Lower lobe of right lung (tissue), 2 donors: ENCODE measurements around the gene GDNF. TPM values are rescaled to one million over a fixed set of nuclear protein-coding genes. Genes with fewer than 3 reads are reported as not detected.
A peak's percentile ranks its signal among the peaks of the same experiment; 100 is the strongest.

Source experiments
- ATAC-seq, 2 donors: fragments of 200-7000 bp; cut with Tn5 transposase; one replicate each; pipeline ENCODE4 v1.9.1; 2020 to 2022; ENCODE audit warnings: mild to moderate bottlenecking in 2 of 2, moderate library complexity in 2 of 2
- DNase-seq: peaks from one replicate; pipeline ENCODE4 v3.0.0-alpha.2; 2020
- H3K27ac ChIP-seq: fragments of 200-600 bp; one replicate; pipeline ENCODE4 v1.8.0; 2022
- H3K27me3 ChIP-seq: fragments of 200-600 bp; one replicate; pipeline ENCODE4 v1.8.0; 2022; ENCODE audit warnings: low read depth
- H3K36me3 ChIP-seq: fragments of 200-600 bp; one replicate; pipeline ENCODE4 v1.8.0; 2022; ENCODE audit warnings: mild to moderate bottlenecking
- H3K4me1 ChIP-seq: fragments of 200-600 bp; one replicate; pipeline ENCODE4 v1.8.0; 2022
- H3K4me3 ChIP-seq: fragments of 200-600 bp; one replicate; pipeline ENCODE4 v1.8.0; 2022; ENCODE audit warnings: mild to moderate bottlenecking
- H3K9me3 ChIP-seq: fragments of 200-600 bp; one replicate; pipeline ENCODE4 v1.8.0; 2022
- intact Hi-C: fragments of 100-400 bp; cut with DNase I; formaldehyde crosslinking; loops from one replicate; pipeline ENCODE4 v1.11.0; 2022
- long read RNA-seq: library from polyadenylated mRNA; unstranded; transcript quantifications from one replicate; pipeline ENCODE4 v2.0.0, GENCODE V29; 2021
- total RNA-seq: library from RNA; stranded (reverse); fragmentation: NEBNext Ultra II Directional; extraction: Animal tissue kit (Norgen Biotek cat#: 25700); gene quantifications from one replicate; pipeline ENCODE4 v1.2.1, GENCODE V29; 2021
- TF ChIP-seq, protein P1 (sequence below): fragments of 200-600 bp; IDR thresholded peaks from one replicate; pipeline ENCODE4 v1.8.0; 2022; ENCODE audit warnings: antibody characterized with exemption, mild to moderate bottlenecking
- donor health status: DM: no; HTN: yes; CAD: no; lungs with severe emphysema.

The GDNF gene, protein sequence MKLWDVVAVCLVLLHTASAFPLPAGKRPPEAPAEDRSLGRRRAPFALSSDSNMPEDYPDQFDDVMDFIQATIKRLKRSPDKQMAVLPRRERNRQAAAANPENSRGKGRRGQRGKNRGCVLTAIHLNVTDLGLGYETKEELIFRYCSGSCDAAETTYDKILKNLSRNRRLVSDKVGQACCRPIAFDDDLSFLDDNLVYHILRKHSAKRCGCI
- not detected for total RNA-seq
- long read RNA-seq = 0 reads

DNA sequence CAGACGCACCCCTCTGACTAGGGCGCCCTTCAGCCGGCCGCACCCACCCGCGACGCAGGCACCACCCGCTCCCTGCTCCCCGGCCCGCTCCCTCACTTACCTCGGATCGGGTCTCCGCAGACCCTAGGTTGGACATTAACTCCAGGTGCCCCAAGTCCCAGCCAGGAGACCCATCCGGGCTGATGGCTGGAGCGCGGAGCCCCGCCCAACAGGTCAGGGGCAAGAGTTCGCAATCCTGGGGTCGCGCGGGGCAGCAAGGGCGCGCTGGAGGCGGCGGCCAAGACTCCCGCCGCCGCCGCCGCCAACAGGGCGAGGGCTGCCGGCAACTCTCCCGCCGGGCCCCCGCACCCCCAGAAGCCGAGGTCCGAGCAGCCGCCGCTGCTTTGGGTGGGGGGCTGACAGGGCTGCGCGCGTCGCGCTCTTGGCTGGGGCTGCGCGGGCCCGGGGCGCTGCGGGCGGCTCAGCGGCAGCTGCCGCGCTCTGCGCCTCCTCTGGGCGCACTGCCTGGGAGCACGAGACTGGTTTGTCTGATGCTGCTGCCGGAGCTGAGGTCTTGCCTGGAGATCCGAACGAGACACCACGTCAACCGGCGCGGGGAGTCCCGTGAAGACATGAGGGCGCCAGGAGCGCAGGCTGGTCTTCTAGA lies at the start of gene GDNF:
TSS of gene GDNF (minus strand) at position 635 of the 646 bp plus-strand sequence. CDS start 5,245 bp downstream, outside the sequence.
- intact Hi-C loops = no loop called here
- Histone ChIP-seq H3K27ac (no peak within 1 kb of the TSS), H3K36me3 (no peaks in the 10 kb centered on the region), H3K27me3 (peaks cover 82% of the 10 kb centered on the region), H3K4me3 (peak within 1 kb of the TSS; percentile 41), H3K9me3 (no peaks in the 10 kb centered on the region), H3K4me1 (peaks cover 40% of the 10 kb centered on the region)
- TF ChIP-seq, protein P1, sequence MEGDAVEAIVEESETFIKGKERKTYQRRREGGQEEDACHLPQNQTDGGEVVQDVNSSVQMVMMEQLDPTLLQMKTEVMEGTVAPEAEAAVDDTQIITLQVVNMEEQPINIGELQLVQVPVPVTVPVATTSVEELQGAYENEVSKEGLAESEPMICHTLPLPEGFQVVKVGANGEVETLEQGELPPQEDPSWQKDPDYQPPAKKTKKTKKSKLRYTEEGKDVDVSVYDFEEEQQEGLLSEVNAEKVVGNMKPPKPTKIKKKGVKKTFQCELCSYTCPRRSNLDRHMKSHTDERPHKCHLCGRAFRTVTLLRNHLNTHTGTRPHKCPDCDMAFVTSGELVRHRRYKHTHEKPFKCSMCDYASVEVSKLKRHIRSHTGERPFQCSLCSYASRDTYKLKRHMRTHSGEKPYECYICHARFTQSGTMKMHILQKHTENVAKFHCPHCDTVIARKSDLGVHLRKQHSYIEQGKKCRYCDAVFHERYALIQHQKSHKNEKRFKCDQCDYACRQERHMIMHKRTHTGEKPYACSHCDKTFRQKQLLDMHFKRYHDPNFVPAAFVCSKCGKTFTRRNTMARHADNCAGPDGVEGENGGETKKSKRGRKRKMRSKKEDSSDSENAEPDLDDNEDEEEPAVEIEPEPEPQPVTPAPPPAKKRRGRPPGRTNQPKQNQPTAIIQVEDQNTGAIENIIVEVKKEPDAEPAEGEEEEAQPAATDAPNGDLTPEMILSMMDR = no peak
- DNase-seq = no peak
- ATAC-seq = peak; percentile 22 to 32

DNA sequence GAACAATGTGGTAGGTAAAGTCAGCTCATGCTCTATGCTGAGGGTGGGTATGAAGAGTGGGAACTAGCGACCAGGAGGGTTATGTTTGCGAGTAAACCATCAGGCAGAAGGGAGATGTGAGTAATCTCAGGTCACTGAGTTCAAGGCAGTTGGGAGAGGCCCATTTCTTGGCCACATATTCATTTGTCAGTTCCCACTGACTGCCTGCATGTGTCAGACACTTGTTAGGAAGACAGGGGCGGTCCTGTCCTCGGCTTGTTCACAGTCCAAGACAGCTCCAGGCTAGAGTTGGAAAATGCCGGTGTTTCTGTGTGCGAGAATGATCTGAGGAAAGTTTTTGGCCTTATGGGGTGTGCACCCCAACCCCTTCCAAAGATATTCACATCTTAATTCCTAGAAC lies 48.6 kb upstream of the GDNF start:
- H3K4me1 ChIP-seq = no peaks in the 10 kb centered on the region
- TF ChIP-seq, protein P1 = no peak
- ATAC-seq = no peak
- H3K27me3 ChIP-seq = no peaks in the 10 kb centered on the region
- no peaks in the 10 kb centered on the region for H3K36me3 ChIP-seq
- DNase-seq = no peak
- H3K4me3 ChIP-seq = no peak overlapping the region
- no peak overlapping the region for H3K27ac ChIP-seq
- H3K9me3 ChIP-seq = no peaks in the 10 kb centered on the region
- intact Hi-C loops = no loop called here

- intact Hi-C loops = no loop called here
- no peak for DNase-seq
- Histone ChIP-seq H3K9me3 (no peaks in the 10 kb centered on the region), H3K27me3 (no peaks in the 10 kb centered on the region), H3K4me3 (no peak overlapping the region), H3K27ac (no peak overlapping the region), H3K4me1 (no peaks in the 10 kb centered on the region), H3K36me3 (no peaks in the 10 kb centered on the region)
- ATAC-seq = no peak
- TF ChIP-seq, protein P1 = no peak
Measured at GRCh38 chr5:37886242-37886905, 46.5 kb upstream of the GDNF start.

DNA sequence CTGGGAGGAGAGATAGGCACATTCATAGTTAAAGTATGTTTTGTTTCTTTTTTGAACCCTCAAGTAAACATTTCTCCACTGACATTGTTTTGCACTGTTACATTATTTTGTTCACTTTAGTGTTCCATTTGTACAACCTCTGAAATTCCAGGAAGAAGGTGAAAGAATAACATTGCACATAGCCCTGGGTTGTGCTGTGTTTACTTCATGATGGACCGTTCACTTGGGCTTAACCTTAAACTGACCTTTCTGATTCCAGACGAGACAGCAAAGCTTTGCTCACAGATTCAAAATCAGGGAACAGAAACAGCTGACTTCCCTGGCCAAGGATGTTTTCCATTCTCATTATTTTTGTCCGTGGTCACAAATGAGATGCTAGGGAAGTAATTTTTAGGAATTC lies 42.8 kb upstream of the GDNF start:
- no peaks in the 10 kb centered on the region for H3K27me3 ChIP-seq
- H3K4me1 ChIP-seq = no peaks in the 10 kb centered on the region
- DNase-seq (no peak), ATAC-seq (no peak)
- TF ChIP-seq, protein P1 = no peak
- no peak overlapping the region for H3K4me3 ChIP-seq
- H3K36me3 ChIP-seq = no peaks in the 10 kb centered on the region
- intact Hi-C loops = no loop called here
- no peaks in the 10 kb centered on the region for H3K9me3 ChIP-seq
- no peak overlapping the region for H3K27ac ChIP-seq

- intact Hi-C loops = no loop called here
- Histone ChIP-seq H3K4me1 (no peaks in the 10 kb centered on the region), H3K4me3 (no peak overlapping the region), H3K27ac (no peak overlapping the region), H3K36me3 (no peaks in the 10 kb centered on the region), H3K9me3 (no peaks in the 10 kb centered on the region), H3K27me3 (no peaks in the 10 kb centered on the region)
- DNase-seq (no peak), ATAC-seq (no peak)
- TF ChIP-seq, protein P1 = no peak
Measured at GRCh38 chr5:37881359-37881758, 41.5 kb upstream of the GDNF start.
